ENCODE data around the gene SBDS. TPM values are rescaled to one million over a fixed set of nuclear protein-coding genes. Genes with fewer than 3 reads are reported as not detected.

SBDS gene
- total RNA-seq, 1 experiment from 2014 or later, result 91.7 TPM

- H3K27ac ChIP-seq (ENCODE audit: low read length), result peak overlapping the region; percentile 62
- peak overlapping the region; percentile 64 for H3K4me2 ChIP-seq (ENCODE audit: low read length)
- no peaks in the 10 kb centered on the region for H4K20me1 ChIP-seq (ENCODE audit: low read length)
- no peak for TF ChIP-seq EZH2phosphoT487 (IDR thresholded peaks at IDR 0.05; ENCODE audit: borderline replicate concordance, low read length)
- no peak for TF ChIP-seq CTCF (conservative IDR thresholded peaks at IDR 0.05; ENCODE audit: low read depth, low read length)
- no peak for TF ChIP-seq EZH2 (IDR thresholded peaks at IDR 0.05; ENCODE audit: low read length, unreplicated experiment)
- H3K79me2 ChIP-seq (ENCODE audit: low read length), result no peaks in the 10 kb centered on the region
- no peaks in the 10 kb centered on the region for H3F3A ChIP-seq (ENCODE audit: low read length, unreplicated experiment)
- H3K9ac ChIP-seq (ENCODE audit: low read length), result no peak overlapping the region
- POLR2A ChIA-PET (ENCODE audit: unreplicated experiment), result interaction anchor here (0.6 kb wide), 1 partner anchor 42 kb away, joined by 7 read pairs; the partner anchor contains the start of gene SBDS
- intact Hi-C loops (cut with micrococcal nuclease), result no loop called here
- CTCF ChIA-PET, result no interaction called here
- H3K4me3 ChIP-seq (ENCODE audit: low read length), result no peak overlapping the region
- H3K9me3 ChIP-seq (ENCODE audit: low read length), result no peaks in the 10 kb centered on the region
- H3K9me2 ChIP-seq (replicated peaks; ENCODE audit: low read length), result no peaks in the 10 kb centered on the region
- H3K4me1 ChIP-seq (ENCODE audit: insufficient read depth, low read length), result peaks cover 18% of the 10 kb centered on the region
- no TSS peak for BruUV-seq (replicated peaks)
- H3K36me3 ChIP-seq (ENCODE audit: low read depth, low read length), result peaks cover 45% of the 10 kb centered on the region
- ATAC-seq (no peak), DNase-seq (no peak)
- H3K27me3 ChIP-seq (ENCODE audit: low read length), result no peaks in the 10 kb centered on the region
- no peak overlapping the region for H2AFZ ChIP-seq (ENCODE audit: low read length)
Measured at GRCh38 chr7:66953044-66953427, 42.4 kb downstream of the SBDS start.

- no peak overlapping the region for H3K4me3 ChIP-seq (ENCODE audit: low read length)
- intact Hi-C loops (cut with micrococcal nuclease), result no loop called here
- no peaks in the 10 kb centered on the region for H3K79me2 ChIP-seq (ENCODE audit: low read length)
- DNase-seq (peak; percentile 88), ATAC-seq (peak; percentile 97)
- no peaks in the 10 kb centered on the region for H3F3A ChIP-seq (ENCODE audit: low read length, unreplicated experiment)
- H3K4me1 ChIP-seq (ENCODE audit: insufficient read depth, low read length), result peaks cover 18% of the 10 kb centered on the region
- ChIA-PET POLR2A (ENCODE audit: unreplicated experiment) (no interaction called here), CTCF (no interaction called here)
- BruUV-seq (replicated peaks), result no TSS peak
- TF ChIP-seq EZH2 (IDR thresholded peaks at IDR 0.05; ENCODE audit: low read length, unreplicated experiment) (no peak), CTCF (conservative IDR thresholded peaks at IDR 0.05; ENCODE audit: low read depth, low read length) (no peak), EZH2phosphoT487 (IDR thresholded peaks at IDR 0.05; ENCODE audit: borderline replicate concordance, low read length) (no peak)
- H3K9me2 ChIP-seq (replicated peaks; ENCODE audit: low read length), result no peaks in the 10 kb centered on the region
- H4K20me1 ChIP-seq (ENCODE audit: low read length), result no peaks in the 10 kb centered on the region
- H3K4me2 ChIP-seq (ENCODE audit: low read length), result peak overlapping the region; percentile 64
- no peaks in the 10 kb centered on the region for H3K27me3 ChIP-seq (ENCODE audit: low read length)
- peaks cover 40% of the 10 kb centered on the region for H3K36me3 ChIP-seq (ENCODE audit: low read depth, low read length)
- H3K27ac ChIP-seq (ENCODE audit: low read length), result peak overlapping the region; percentile 62
- H2AFZ ChIP-seq (ENCODE audit: low read length), result no peak overlapping the region
- H3K9ac ChIP-seq (ENCODE audit: low read length), result peak overlapping the region; percentile 2; the same call in 1 of the 2 replicates
- no peaks in the 10 kb centered on the region for H3K9me3 ChIP-seq (ENCODE audit: low read length)
Measured at GRCh38 chr7:66952343-66953043, 42.9 kb downstream of the SBDS start.

GRCh38 chr7:66950763-66951162 lies 44.6 kb downstream of the SBDS start:
- Histone ChIP-seq H3K4me2 (ENCODE audit: low read length) (no peak overlapping the region), H4K20me1 (ENCODE audit: low read length) (no peaks in the 10 kb centered on the region), H3K9me2 (replicated peaks; ENCODE audit: low read length) (no peaks in the 10 kb centered on the region), H3K4me1 (ENCODE audit: insufficient read depth, low read length) (peaks cover 18% of the 10 kb centered on the region), H3K4me3 (ENCODE audit: low read length) (no peak overlapping the region), H3K27me3 (ENCODE audit: low read length) (no peaks in the 10 kb centered on the region), H3F3A (ENCODE audit: low read length, unreplicated experiment) (no peaks in the 10 kb centered on the region), H3K9me3 (ENCODE audit: low read length) (no peaks in the 10 kb centered on the region), H3K27ac (ENCODE audit: low read length) (no peak overlapping the region), H2AFZ (ENCODE audit: low read length) (no peak overlapping the region), H3K9ac (ENCODE audit: low read length) (no peak overlapping the region), H3K79me2 (ENCODE audit: low read length) (no peaks in the 10 kb centered on the region), H3K36me3 (ENCODE audit: low read depth, low read length) (peaks cover 31% of the 10 kb centered on the region)
- BruUV-seq (replicated peaks), result no TSS peak
- DNase-seq (no peak), ATAC-seq (peak; percentile 29; the same call in 1 of the 2 replicates)
- ChIA-PET CTCF (no interaction called here), POLR2A (ENCODE audit: unreplicated experiment) (no interaction called here)
- intact Hi-C loops (cut with micrococcal nuclease), result no loop called here
- TF ChIP-seq CTCF (conservative IDR thresholded peaks at IDR 0.05; ENCODE audit: low read depth, low read length) (no peak), EZH2phosphoT487 (IDR thresholded peaks at IDR 0.05; ENCODE audit: borderline replicate concordance, low read length) (no peak), EZH2 (IDR thresholded peaks at IDR 0.05; ENCODE audit: low read length, unreplicated experiment) (no peak)

Measured in PC-3 (cell line).